Measurements from ENCODE around the gene PDIA4.

- TF ChIP-seq POLR2A (IDR thresholded peaks at IDR 0.05; ENCODE audit: low read length): no peak
- no peak for TF ChIP-seq GATA1 (IDR thresholded peaks at IDR 0.05; ENCODE audit: low read depth, low read length)
These were observed 48.5 kb downstream of the PDIA4 start for GRCh38 chr7:148979827-148980226.

Measured in erythroblast (primary cell).